GM12892 (cell line): ENCODE data around the gene PDE4B.

Experiments
- POLR2A ChIP-seq: IDR thresholded peaks from 2 replicates; pipeline ENCODE4 v1.6.1; 2011; ENCODE audit warnings: low read depth, low read length, control low read depth
- POLR2AphosphoS5 ChIP-seq: IDR thresholded peaks from 2 replicates; pipeline ENCODE4 v1.6.1; 2011; ENCODE audit warnings: low read depth, low read length, control low read depth
- TAF1 ChIP-seq: IDR thresholded peaks from 2 replicates; pipeline ENCODE4 v1.6.1; 2011; ENCODE audit warnings: low read depth, mild to moderate bottlenecking, control low read depth, low read length, borderline replicate concordance

DNA sequence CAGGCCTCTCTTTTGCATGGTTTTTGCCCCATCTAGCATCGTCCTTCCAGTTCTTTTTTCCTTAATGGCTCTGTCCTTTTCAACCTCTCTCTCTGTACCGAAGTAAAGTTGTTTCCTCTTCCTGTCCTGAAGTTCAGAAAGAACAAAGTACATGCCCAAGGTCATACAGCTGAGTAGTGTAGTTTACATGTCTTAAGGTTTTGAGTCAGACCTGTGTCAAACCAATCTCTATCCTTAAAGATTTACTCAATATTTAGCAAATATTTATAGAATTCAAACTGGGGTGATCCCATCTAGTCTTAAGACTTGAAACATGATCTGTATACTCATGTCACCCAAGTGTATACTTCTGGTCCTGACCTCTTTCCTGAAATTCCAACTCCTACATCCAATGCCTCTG lies 622.6 kb downstream of the PDE4B start:
- no peak for TF ChIP-seq POLR2A
- no peak for TF ChIP-seq POLR2AphosphoS5
- no peak for TF ChIP-seq TAF1
